ENCODE results near the gene FBLL1. TPM values are rescaled to one million over a fixed set of nuclear protein-coding genes. Genes with fewer than 3 reads are reported as not detected.
A peak's percentile ranks its signal among the peaks of the same experiment; 100 is the strongest.

The FBLL1 gene
- polyA plus RNA-seq, 1 of the 3 experiments (the other 2 are of a cell fraction) = 4.4 TPM

GRCh38 chr5:168529374-168530234 is 499 bp downstream of the FBLL1 start:
- no peaks in the 10 kb centered on the region for H4K20me1 ChIP-seq (ENCODE audit: insufficient read depth)
- no peaks in the 10 kb centered on the region for H3K27me3 ChIP-seq (ENCODE audit: insufficient read depth)
- peak overlapping the region in 1 of 2 experiments; percentile 30; a peak in 1 of 4 replicates for H3K27ac ChIP-seq (ENCODE audit: low read depth in 2 of 2, low read length in 1 of 2)
- H3K79me2 ChIP-seq (ENCODE audit: insufficient read depth) = no peaks in the 10 kb centered on the region
- H3K9me3 ChIP-seq = no peaks in the 10 kb centered on the region
- H3K9me2 ChIP-seq = no peaks in the 10 kb centered on the region
- ChIA-PET CTCF (no interaction called here), POLR2A (no interaction called here)
- no peak overlapping the region for H3K9ac ChIP-seq
- H2AFZ ChIP-seq (ENCODE audit: low read depth) = no peak overlapping the region
- peaks cover 0 to 26% of the 10 kb centered on the region in 2 experiments; a peak in 2 of 4 replicates for H3K4me1 ChIP-seq (ENCODE audit: control insufficient read depth in 1 of 2, insufficient read depth in 2 of 2, low read depth in 1 of 2, low read length in 1 of 2)
- TF ChIP-seq, protein P1, sequence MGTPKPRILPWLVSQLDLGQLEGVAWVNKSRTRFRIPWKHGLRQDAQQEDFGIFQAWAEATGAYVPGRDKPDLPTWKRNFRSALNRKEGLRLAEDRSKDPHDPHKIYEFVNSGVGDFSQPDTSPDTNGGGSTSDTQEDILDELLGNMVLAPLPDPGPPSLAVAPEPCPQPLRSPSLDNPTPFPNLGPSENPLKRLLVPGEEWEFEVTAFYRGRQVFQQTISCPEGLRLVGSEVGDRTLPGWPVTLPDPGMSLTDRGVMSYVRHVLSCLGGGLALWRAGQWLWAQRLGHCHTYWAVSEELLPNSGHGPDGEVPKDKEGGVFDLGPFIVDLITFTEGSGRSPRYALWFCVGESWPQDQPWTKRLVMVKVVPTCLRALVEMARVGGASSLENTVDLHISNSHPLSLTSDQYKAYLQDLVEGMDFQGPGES (IDR thresholded peaks at IDR 0.05; ENCODE audit: low read depth, low read length) = no peak
- TF ChIP-seq FOXM1 (IDR thresholded peaks at IDR 0.05; ENCODE audit: low read depth) (no peak), TEAD4 (IDR thresholded peaks at IDR 0.05; ENCODE audit: borderline replicate concordance, insufficient read depth) (no peak), MXI1 (IDR thresholded peaks at IDR 0.05; ENCODE audit: low read depth, low read length) (peak; percentile 27; the same call in 1 of the 2 replicates), CHD2 (IDR thresholded peaks at IDR 0.05; ENCODE audit: low read length, partially characterized antibody) (no peak), RXRA (IDR thresholded peaks at IDR 0.05; ENCODE audit: borderline replicate concordance, low read depth) (no peak), EP300 (IDR thresholded peaks at IDR 0.05; ENCODE audit: borderline replicate concordance in 1 of 2, low read depth in 1 of 2, low read length in 1 of 2) (no peak), RAD21 (IDR thresholded peaks at IDR 0.05; ENCODE audit: low read length) (no peak), YY1 (IDR thresholded peaks at IDR 0.05; ENCODE audit: low read depth) (no peak), FOSL2 (IDR thresholded peaks at IDR 0.05; ENCODE audit: borderline replicate concordance, low read depth) (no peak), CTCF (IDR thresholded peaks at IDR 0.05) (no peak)
- TF ChIP-seq, protein P2, sequence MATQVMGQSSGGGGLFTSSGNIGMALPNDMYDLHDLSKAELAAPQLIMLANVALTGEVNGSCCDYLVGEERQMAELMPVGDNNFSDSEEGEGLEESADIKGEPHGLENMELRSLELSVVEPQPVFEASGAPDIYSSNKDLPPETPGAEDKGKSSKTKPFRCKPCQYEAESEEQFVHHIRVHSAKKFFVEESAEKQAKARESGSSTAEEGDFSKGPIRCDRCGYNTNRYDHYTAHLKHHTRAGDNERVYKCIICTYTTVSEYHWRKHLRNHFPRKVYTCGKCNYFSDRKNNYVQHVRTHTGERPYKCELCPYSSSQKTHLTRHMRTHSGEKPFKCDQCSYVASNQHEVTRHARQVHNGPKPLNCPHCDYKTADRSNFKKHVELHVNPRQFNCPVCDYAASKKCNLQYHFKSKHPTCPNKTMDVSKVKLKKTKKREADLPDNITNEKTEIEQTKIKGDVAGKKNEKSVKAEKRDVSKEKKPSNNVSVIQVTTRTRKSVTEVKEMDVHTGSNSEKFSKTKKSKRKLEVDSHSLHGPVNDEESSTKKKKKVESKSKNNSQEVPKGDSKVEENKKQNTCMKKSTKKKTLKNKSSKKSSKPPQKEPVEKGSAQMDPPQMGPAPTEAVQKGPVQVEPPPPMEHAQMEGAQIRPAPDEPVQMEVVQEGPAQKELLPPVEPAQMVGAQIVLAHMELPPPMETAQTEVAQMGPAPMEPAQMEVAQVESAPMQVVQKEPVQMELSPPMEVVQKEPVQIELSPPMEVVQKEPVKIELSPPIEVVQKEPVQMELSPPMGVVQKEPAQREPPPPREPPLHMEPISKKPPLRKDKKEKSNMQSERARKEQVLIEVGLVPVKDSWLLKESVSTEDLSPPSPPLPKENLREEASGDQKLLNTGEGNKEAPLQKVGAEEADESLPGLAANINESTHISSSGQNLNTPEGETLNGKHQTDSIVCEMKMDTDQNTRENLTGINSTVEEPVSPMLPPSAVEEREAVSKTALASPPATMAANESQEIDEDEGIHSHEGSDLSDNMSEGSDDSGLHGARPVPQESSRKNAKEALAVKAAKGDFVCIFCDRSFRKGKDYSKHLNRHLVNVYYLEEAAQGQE (IDR thresholded peaks at IDR 0.05; ENCODE audit: low read depth, low read length) = peak; percentile 47; the same call in 1 of the 2 replicates
- TF ChIP-seq, protein P3, sequence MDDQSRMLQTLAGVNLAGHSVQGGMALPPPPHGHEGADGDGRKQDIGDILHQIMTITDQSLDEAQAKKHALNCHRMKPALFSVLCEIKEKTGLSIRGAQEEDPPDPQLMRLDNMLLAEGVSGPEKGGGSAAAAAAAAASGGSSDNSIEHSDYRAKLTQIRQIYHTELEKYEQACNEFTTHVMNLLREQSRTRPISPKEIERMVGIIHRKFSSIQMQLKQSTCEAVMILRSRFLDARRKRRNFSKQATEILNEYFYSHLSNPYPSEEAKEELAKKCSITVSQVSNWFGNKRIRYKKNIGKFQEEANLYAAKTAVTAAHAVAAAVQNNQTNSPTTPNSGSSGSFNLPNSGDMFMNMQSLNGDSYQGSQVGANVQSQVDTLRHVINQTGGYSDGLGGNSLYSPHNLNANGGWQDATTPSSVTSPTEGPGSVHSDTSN (IDR thresholded peaks at IDR 0.05) = no peak
- peak overlapping the region; percentile 32 to 47; a peak in 3 of 4 replicates for H3K4me3 ChIP-seq (ENCODE audit: low read depth in 2 of 2, low read length in 1 of 2)
- H3K4me2 ChIP-seq = peak overlapping the region; percentile 69; the same call in 1 of the 2 replicates
- no peaks in the 10 kb centered on the region for H3K36me3 ChIP-seq (replicated peaks in 1 of 2; ENCODE audit: control insufficient read depth in 1 of 2, insufficient read depth in 2 of 2, low read length in 1 of 2)
- H3F3A ChIP-seq (replicated peaks; ENCODE audit: insufficient read depth) = no peaks in the 10 kb centered on the region
- 72% methylated on average over 37 of the region's 125 CpGs for WGBS (ENCODE audit: low lambda C conversion rate)
- peak; percentile 80 for DNase-seq

All from SK-N-SH (cell line).